Caco-2 (cell line): Measurements from ENCODE around the gene FAM43A. TPM values are rescaled to one million over a fixed set of nuclear protein-coding genes. Genes with fewer than 3 reads are reported as not detected.
A peak's percentile ranks its signal among the peaks of the same experiment; 100 is the strongest.

Experiments used
- BruUV-seq: library from RNA; stranded (reverse); fragments of 400-500 nt; replicated peaks from 2 replicates; lab custom pipeline; 2021; lab: Mats Ljungman, UMichigan
- CTCF ChIA-PET: fragments of 300-600 bp; sonication (Branson Sonifier 250); formaldehyde crosslinking; loops from one replicate; lab custom pipeline; 2022; ENCODE audit warnings: antibody characterized with exemption; lab: Charles Lee
- POLR2A ChIA-PET: fragments of 300-600 bp; sonication (Branson Sonifier 250); formaldehyde crosslinking; loops from one replicate; lab custom pipeline; 2022; ENCODE audit warnings: antibody characterized with exemption; lab: Charles Lee
- DNase-seq, 2 experiments: peaks; one replicate each; pipeline versions ENCODE4 v3.0.0 to v3.0.0-alpha.2; 2020 to 2022
- H3K27me3 ChIP-seq: replicated peaks from 2 replicates; pipeline ENCODE4 v1.6.0; 2011; ENCODE audit warnings: low read length; ENCODE audit not compliant: control insufficient read depth, insufficient read depth
- H3K36me3 ChIP-seq: 2 replicates; pipeline ENCODE4 v1.5.1; 2011; ENCODE audit warnings: low read length; ENCODE audit not compliant: control insufficient read depth, insufficient read depth
- H3K4me1 ChIP-seq: fragments of 250-450 bp; sonication (Bioruptor Pico); 2 replicates; pipeline ENCODE4 v1.5.1; 2020; ENCODE audit warnings: mild to moderate bottlenecking
- H3K4me3 ChIP-seq: 2 replicates; pipeline ENCODE4 v1.5.1; 2011; ENCODE audit warnings: low read depth, mild to moderate bottlenecking, control low read depth, low read length
- H3K9me3 ChIP-seq: fragments of 250-450 bp; sonication (Bioruptor Pico); 2 replicates; pipeline ENCODE4 v1.5.1; 2020; ENCODE audit warnings: mild to moderate bottlenecking, moderate library complexity
- H3K27ac Mint-ChIP-seq: one replicate; pipeline ENCODE4 v1.8.0; 2022; ENCODE audit warnings: mixed read lengths; ENCODE audit not compliant: unreplicated experiment
- H3K27me3 Mint-ChIP-seq: one replicate; pipeline ENCODE4 v1.8.0; 2022; ENCODE audit warnings: mixed read lengths; ENCODE audit not compliant: insufficient read depth, unreplicated experiment
- H3K36me3 Mint-ChIP-seq: one replicate; pipeline ENCODE4 v1.8.0; 2022; ENCODE audit warnings: mild to moderate bottlenecking, mixed read lengths; ENCODE audit not compliant: insufficient read depth, unreplicated experiment
- H3K4me1 Mint-ChIP-seq: one replicate; pipeline ENCODE4 v1.8.0; 2022; ENCODE audit warnings: low read depth, mixed read lengths; ENCODE audit not compliant: unreplicated experiment
- H3K4me3 Mint-ChIP-seq: one replicate; pipeline ENCODE4 v1.8.0; 2022; ENCODE audit warnings: mild to moderate bottlenecking, moderate library complexity, mixed read lengths; ENCODE audit not compliant: unreplicated experiment
- H3K9me3 Mint-ChIP-seq: one replicate; pipeline ENCODE4 v1.8.0; 2022; ENCODE audit warnings: mixed read lengths; ENCODE audit not compliant: unreplicated experiment
- intact Hi-C: fragments of 100-400 bp; cut with micrococcal nuclease; formaldehyde crosslinking; loops from one replicate; pipeline ENCODE4 v1.10.0; 2022; ENCODE audit not compliant: unreplicated experiment
- total RNA-seq: library from RNA; stranded (reverse); gene quantifications from 2 replicates; pipeline ENCODE4 v1.2.3, GENCODE V29; 2022
- TF ChIP-seq, protein P1 (sequence below), 2 experiments: fragments of 200-600 bp in 1 of 2; IDR thresholded peaks; 1 replicate in 1 of 2; 2 replicates in 1 of 2; pipeline versions ENCODE4 v1.5.1 to v1.8.0; 2011 to 2022; ENCODE audit warnings: antibody characterized with exemption in 1 of 2, control low read depth in 1 of 2, inconsistent platforms in 1 of 2, low read depth in 1 of 2, low read length in 1 of 2, mild to moderate bottlenecking in 1 of 2, moderate library complexity in 1 of 2; ENCODE audit not compliant: insufficient read depth in 1 of 2, severe bottlenecking in 1 of 2, unreplicated experiment in 1 of 2

FAM43A gene
- total RNA-seq, 1 experiment from 2014 or later: 3.5 TPM

DNA sequence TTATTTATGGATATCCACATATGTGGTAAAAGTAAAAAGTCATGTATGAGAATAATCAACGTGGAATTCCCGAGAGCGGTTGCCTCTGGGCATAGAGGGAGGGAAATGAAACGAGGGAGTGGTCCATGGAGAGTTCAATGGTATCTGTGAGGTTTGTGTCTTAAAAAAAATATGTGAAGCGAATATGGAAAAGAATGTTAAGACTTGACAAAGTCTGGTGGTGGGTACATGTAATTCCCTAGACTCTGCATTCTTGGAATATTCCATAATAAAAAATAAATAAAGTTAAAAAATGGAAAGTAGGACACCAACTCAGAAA lies 28.4 kb downstream of the FAM43A start:
- Histone ChIP-seq H3K4me3 (no peak overlapping the region), H3K9me3 (no peaks in the 10 kb centered on the region), H3K4me1 (no peaks in the 10 kb centered on the region), H3K27me3 (no peaks in the 10 kb centered on the region), H3K36me3 (no peaks in the 10 kb centered on the region)
- intact Hi-C loops: no loop called here
- no TSS peak for BruUV-seq
- ChIA-PET CTCF (no interaction called here), POLR2A (no interaction called here)
- H3K27ac Mint-ChIP-seq: no peak overlapping the region
- TF ChIP-seq, protein P1, sequence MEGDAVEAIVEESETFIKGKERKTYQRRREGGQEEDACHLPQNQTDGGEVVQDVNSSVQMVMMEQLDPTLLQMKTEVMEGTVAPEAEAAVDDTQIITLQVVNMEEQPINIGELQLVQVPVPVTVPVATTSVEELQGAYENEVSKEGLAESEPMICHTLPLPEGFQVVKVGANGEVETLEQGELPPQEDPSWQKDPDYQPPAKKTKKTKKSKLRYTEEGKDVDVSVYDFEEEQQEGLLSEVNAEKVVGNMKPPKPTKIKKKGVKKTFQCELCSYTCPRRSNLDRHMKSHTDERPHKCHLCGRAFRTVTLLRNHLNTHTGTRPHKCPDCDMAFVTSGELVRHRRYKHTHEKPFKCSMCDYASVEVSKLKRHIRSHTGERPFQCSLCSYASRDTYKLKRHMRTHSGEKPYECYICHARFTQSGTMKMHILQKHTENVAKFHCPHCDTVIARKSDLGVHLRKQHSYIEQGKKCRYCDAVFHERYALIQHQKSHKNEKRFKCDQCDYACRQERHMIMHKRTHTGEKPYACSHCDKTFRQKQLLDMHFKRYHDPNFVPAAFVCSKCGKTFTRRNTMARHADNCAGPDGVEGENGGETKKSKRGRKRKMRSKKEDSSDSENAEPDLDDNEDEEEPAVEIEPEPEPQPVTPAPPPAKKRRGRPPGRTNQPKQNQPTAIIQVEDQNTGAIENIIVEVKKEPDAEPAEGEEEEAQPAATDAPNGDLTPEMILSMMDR (IDR thresholded peaks at IDR 0.05; ENCODE audit: insufficient read depth in 1 of 2, low read depth in 1 of 2, low read length in 1 of 2, severe bottlenecking in 1 of 2, unreplicated experiment in 1 of 2): no peak
- no peaks in the 10 kb centered on the region for H3K9me3 Mint-ChIP-seq
- no peak for DNase-seq
- H3K36me3 Mint-ChIP-seq: no peaks in the 10 kb centered on the region
- H3K27me3 Mint-ChIP-seq: no peaks in the 10 kb centered on the region
- no peak overlapping the region for H3K4me3 Mint-ChIP-seq
- peaks cover 12% of the 10 kb centered on the region for H3K4me1 Mint-ChIP-seq

DNA sequence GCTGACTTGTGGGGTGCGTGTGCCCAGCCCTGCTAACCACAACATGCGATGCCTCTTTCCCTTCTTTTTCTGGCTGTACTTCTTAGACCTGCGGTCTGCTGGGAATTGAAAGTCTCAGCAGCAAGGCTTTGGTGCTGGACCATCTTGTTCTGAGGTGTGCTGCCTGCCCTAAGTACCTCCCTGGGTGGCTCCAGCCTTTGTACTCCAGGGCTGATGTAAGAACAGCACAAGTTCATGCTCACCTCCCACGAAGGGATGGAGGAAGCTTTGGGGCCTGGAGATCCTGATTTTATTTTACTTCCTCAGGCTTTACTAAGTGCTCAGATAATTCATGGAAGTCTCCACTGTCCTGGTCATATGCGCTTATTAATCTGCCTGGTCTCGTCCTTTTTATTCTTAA lies 28.9 kb downstream of the FAM43A start:
- Histone ChIP-seq H3K4me1 (no peaks in the 10 kb centered on the region), H3K36me3 (no peaks in the 10 kb centered on the region), H3K27me3 (no peaks in the 10 kb centered on the region), H3K4me3 (no peak overlapping the region), H3K9me3 (no peaks in the 10 kb centered on the region)
- TF ChIP-seq, protein P1 (IDR thresholded peaks at IDR 0.05; ENCODE audit: insufficient read depth in 1 of 2, low read depth in 1 of 2, low read length in 1 of 2, severe bottlenecking in 1 of 2, unreplicated experiment in 1 of 2): no peak
- Mint-ChIP-seq H3K36me3 (no peaks in the 10 kb centered on the region), H3K4me3 (no peak overlapping the region), H3K27me3 (no peaks in the 10 kb centered on the region), H3K9me3 (no peaks in the 10 kb centered on the region), H3K27ac (peak overlapping the region; percentile 9), H3K4me1 (peaks cover 12% of the 10 kb centered on the region)
- no TSS peak for BruUV-seq
- CTCF ChIA-PET: no interaction called here
- DNase-seq: no peak
- POLR2A ChIA-PET: no interaction called here
- intact Hi-C loops: no loop called here

DNA sequence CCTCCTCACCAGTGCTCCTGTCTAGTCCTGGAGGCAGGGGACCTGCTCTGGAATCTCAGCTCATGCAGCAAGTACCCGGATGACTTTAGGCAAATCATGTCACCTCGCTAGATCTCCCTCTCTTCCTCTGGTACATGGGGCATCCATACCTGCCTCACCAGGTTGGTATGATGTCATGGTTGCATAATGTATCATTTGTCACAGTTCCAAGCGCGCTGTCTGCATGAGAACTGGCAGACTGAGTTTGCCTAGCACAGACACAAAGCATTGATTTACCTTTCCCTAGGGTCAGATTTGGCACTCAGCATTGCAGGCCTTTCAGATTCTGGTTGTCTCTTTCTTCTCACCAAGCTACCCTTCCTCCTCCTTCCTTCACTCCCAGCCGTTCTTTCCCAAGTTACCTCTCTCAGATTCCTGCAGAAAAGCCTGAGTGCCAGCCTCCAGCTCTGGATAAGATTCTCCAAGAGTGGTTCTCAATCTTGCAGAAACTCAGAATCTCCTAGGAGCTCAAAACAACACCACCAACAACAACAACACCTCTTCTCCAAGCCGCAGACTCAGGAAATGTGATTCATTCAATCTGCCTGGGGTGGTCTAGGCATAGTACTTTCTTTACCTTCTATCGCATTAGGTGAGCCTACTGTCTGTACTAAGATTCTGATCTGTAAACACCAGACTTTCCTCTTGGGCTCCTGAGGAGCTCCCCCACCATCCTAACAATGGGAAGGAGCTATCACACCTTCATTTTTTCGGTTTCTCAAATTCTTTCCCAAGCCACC lies 29.5 kb downstream of the FAM43A start:
- peak overlapping the region; percentile 9 for H3K27ac Mint-ChIP-seq
- no TSS peak for BruUV-seq

More for the DNA sequence above, 29.5 kb downstream of the FAM43A start:
- ChIA-PET CTCF (interaction anchor here (0.6 kb wide), 1 partner anchor 25 kb away, joined by 4 read pairs; no protein-coding TSS in a partner anchor), POLR2A (interaction anchor here (0.6 kb wide), 1 partner anchor 33 kb away, joined by 4 read pairs; no protein-coding TSS in a partner anchor)
- H3K4me3 Mint-ChIP-seq: no peak overlapping the region
- TF ChIP-seq, protein P1 (IDR thresholded peaks at IDR 0.05; ENCODE audit: insufficient read depth in 1 of 2, low read depth in 1 of 2, low read length in 1 of 2, severe bottlenecking in 1 of 2, unreplicated experiment in 1 of 2): no peak
- Histone ChIP-seq H3K27me3 (no peaks in the 10 kb centered on the region), H3K9me3 (no peaks in the 10 kb centered on the region), H3K36me3 (no peaks in the 10 kb centered on the region), H3K4me1 (no peaks in the 10 kb centered on the region), H3K4me3 (no peak overlapping the region)
- H3K27me3 Mint-ChIP-seq: no peaks in the 10 kb centered on the region
- no peaks in the 10 kb centered on the region for H3K9me3 Mint-ChIP-seq
- no peaks in the 10 kb centered on the region for H3K36me3 Mint-ChIP-seq
- peaks cover 12% of the 10 kb centered on the region for H3K4me1 Mint-ChIP-seq
- DNase-seq: no peak
- intact Hi-C loops: no loop called here
